ENCODE results near the gene RPUSD3.
"Not testable (repeated sequence)": the region's sequence is repeated elsewhere in the genome, so short reads cannot be mapped to it uniquely, and the experiment has no call there.

DNA sequence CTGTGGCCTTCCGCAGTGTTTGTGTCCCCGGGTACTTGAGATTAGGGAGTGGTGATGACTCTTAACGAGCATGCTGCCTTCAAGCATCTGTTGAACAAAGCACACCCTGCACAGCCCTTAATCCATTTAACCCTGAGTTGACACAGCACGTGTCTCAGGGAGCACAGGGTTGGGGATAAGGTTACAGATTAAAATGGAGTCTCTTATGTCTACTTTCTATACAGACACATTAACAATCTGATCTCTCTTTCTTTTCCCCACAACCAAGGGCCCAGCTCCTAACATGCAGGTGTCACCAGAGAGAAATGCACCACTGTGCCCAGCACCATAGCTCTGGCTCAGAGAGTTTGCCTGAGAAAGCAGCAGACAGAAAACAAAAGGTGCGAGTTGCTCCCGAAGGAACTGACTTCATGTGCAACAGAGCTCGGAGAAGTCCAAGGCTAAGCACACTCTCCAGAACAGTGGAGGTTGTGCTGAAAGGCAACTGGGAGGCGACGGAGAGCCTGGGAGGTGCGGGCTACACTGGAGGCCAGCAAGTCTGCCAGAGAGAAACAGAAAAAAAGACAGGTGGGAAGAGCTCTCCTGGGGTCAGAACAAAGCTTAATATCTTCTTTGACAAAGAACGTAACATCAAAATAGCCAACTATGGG is 10.6 kb upstream of the RPUSD3 start:
- TF ChIP-seq, protein P1, sequence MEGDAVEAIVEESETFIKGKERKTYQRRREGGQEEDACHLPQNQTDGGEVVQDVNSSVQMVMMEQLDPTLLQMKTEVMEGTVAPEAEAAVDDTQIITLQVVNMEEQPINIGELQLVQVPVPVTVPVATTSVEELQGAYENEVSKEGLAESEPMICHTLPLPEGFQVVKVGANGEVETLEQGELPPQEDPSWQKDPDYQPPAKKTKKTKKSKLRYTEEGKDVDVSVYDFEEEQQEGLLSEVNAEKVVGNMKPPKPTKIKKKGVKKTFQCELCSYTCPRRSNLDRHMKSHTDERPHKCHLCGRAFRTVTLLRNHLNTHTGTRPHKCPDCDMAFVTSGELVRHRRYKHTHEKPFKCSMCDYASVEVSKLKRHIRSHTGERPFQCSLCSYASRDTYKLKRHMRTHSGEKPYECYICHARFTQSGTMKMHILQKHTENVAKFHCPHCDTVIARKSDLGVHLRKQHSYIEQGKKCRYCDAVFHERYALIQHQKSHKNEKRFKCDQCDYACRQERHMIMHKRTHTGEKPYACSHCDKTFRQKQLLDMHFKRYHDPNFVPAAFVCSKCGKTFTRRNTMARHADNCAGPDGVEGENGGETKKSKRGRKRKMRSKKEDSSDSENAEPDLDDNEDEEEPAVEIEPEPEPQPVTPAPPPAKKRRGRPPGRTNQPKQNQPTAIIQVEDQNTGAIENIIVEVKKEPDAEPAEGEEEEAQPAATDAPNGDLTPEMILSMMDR (IDR thresholded peaks at IDR 0.05; ENCODE audit: low read length), result not testable (repeated sequence)
- TF ChIP-seq EZH2phosphoT487 (IDR thresholded peaks at IDR 0.05; ENCODE audit: low read length), result not testable (repeated sequence)

All from MM.1S (cell line).